Subcutaneous abdominal adipose tissue (tissue), 5 donors: ENCODE measurements around the gene DNAH17.
A peak's percentile ranks its signal among the peaks of the same experiment; 100 is the strongest.

Experiments
- H3K27ac ChIP-seq: one replicate; pipeline ENCODE4 v1.7.0; 2013; ENCODE audit warnings: low read depth, mild to moderate bottlenecking, inconsistent platforms, low read length, moderate library complexity
- H3K27me3 ChIP-seq, 5 donors: one replicate each; pipeline ENCODE4 v1.7.0; 2013; ENCODE audit warnings: low read length in 5 of 5, inconsistent platforms in 1 of 5; ENCODE audit not compliant: control insufficient read depth in 5 of 5, insufficient read depth in 4 of 5
- H3K36me3 ChIP-seq, 5 donors: one replicate each; pipeline ENCODE4 v1.7.0; 2013; ENCODE audit warnings: low read length in 5 of 5; ENCODE audit not compliant: control insufficient read depth in 5 of 5, insufficient read depth in 5 of 5
- H3K4me1 ChIP-seq, 5 donors: one replicate each; pipeline ENCODE4 v1.7.0; 2013; ENCODE audit warnings: low read length in 5 of 5, mild to moderate bottlenecking in 3 of 5, moderate library complexity in 1 of 5; ENCODE audit not compliant: control insufficient read depth in 5 of 5, insufficient read depth in 5 of 5
- H3K4me3 ChIP-seq, 5 donors: one replicate each; pipeline ENCODE4 v1.7.0; 2013; ENCODE audit warnings: low read length in 5 of 5, low read depth in 1 of 5
- H3K9ac ChIP-seq, 5 donors: one replicate each; pipeline ENCODE4 v1.7.0; 2013; ENCODE audit warnings: low read length in 5 of 5, mild to moderate bottlenecking in 4 of 5, moderate library complexity in 3 of 5
- H3K9me3 ChIP-seq, 5 donors: one replicate each; pipeline ENCODE4 v1.7.0; 2013; ENCODE audit warnings: low read length in 5 of 5; ENCODE audit not compliant: control insufficient read depth in 5 of 5
- donor health status: healthy.
- donor health status: healthy.
- donor health status: healthy.
- donor health status: healthy.
- donor health status: healthy.

DNAH17 gene

GRCh38 chr17:78596871-78597764, 19.9 kb upstream of the DNAH17 start:
- Histone ChIP-seq H3K27ac (no peak overlapping the region), H3K4me1 (peaks cover 0 to 46% (median 33%) of the 10 kb centered on the region in 5 donors), H3K9me3 (no peaks in the 10 kb centered on the region), H3K9ac (no peak overlapping the region), H3K36me3 (no peaks in the 10 kb centered on the region), H3K4me3 (no peak overlapping the region), H3K27me3 (no peaks in the 10 kb centered on the region)

DNA sequence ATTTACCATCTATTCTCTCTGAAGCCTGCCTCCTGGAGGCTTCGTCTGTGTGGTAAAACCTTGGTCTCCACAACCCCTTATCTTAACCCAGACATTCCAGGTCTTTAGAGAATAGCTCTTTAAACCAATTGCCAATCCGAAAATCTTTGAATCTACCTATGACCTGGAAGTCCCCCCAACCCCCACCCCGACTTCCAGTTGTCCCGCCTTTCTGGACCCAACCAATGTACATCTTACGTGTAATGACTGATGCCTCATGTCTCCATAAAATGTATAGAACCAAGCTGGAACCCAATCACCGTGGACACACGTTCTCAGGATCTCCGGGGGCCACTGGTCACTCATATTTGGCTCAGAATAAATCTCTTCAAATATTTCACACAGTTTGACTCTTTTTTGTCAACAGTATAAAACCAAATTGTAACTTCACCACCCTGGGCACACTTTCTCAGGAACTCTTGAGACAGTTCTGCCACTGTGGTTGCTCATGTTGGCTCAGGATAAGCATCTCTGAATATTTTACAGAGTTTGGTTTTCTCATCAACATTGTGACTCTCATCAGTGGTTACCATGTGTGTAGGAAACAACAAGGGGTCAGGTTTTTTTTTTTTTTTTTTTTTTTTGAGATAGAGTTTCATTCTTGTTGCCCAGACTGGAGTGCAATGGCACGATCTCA, 18.1 kb upstream of the DNAH17 start:
- H3K4me3 ChIP-seq, result no peak overlapping the region
- H3K4me1 ChIP-seq, result peaks cover 5 to 54% (median 39%) of the 10 kb centered on the region in 5 donors

GRCh38 chr17:78592991-78593329, 15.8 kb upstream of the DNAH17 start:
- H3K4me1 ChIP-seq, result peaks cover 5 to 55% (median 42%) of the 10 kb centered on the region in 5 donors
- no peaks in the 10 kb centered on the region for H3K36me3 ChIP-seq
- no peaks in the 10 kb centered on the region for H3K9me3 ChIP-seq
- no peak overlapping the region for H3K9ac ChIP-seq
- H3K4me3 ChIP-seq, result no peak overlapping the region
- H3K27me3 ChIP-seq, result no peaks in the 10 kb centered on the region
- peak overlapping the region; percentile 80 for H3K27ac ChIP-seq

More for the DNA sequence above, 18.1 kb upstream of the DNAH17 start:
- Histone ChIP-seq H3K27ac (no peak overlapping the region), H3K36me3 (no peaks in the 10 kb centered on the region), H3K27me3 (no peaks in the 10 kb centered on the region), H3K9me3 (no peaks in the 10 kb centered on the region), H3K9ac (no peak overlapping the region)

GRCh38 chr17:78591263-78591671, 14.1 kb upstream of the DNAH17 start:
- Histone ChIP-seq H3K27me3 (no peaks in the 10 kb centered on the region), H3K4me1 (peaks cover 5 to 46% (median 39%) of the 10 kb centered on the region in 5 donors), H3K4me3 (no peak overlapping the region), H3K9ac (no peak overlapping the region), H3K9me3 (no peaks in the 10 kb centered on the region), H3K27ac (peak overlapping the region; percentile 37), H3K36me3 (no peaks in the 10 kb centered on the region)

DNA sequence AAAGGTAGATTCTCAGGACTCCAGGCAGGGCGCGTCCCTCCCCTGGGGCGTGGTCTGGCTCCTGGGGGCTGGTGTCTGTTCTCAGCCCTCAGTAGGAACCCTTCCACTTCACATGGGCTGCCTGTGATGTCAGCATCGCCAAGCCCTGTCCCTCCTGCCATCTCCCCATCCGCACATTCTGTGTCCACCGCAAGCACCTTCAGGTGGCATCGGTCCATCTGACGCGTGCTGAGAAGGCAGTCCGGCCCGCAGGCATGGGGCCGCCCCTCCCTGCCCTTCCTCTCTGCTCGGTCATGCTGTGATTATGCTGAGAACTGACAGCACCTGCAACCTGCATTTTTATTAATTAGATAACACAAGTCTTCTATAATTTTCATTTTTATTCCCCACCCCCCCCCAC, 12.7 kb upstream of the DNAH17 start:
- H3K9ac ChIP-seq, result no peak overlapping the region
- no peaks in the 10 kb centered on the region for H3K9me3 ChIP-seq
- H3K36me3 ChIP-seq, result no peaks in the 10 kb centered on the region
- peaks cover 5 to 46% (median 39%) of the 10 kb centered on the region in 5 donors for H3K4me1 ChIP-seq
- H3K4me3 ChIP-seq, result no peak overlapping the region
- H3K27ac ChIP-seq, result no peak overlapping the region
- no peaks in the 10 kb centered on the region for H3K27me3 ChIP-seq

DNA sequence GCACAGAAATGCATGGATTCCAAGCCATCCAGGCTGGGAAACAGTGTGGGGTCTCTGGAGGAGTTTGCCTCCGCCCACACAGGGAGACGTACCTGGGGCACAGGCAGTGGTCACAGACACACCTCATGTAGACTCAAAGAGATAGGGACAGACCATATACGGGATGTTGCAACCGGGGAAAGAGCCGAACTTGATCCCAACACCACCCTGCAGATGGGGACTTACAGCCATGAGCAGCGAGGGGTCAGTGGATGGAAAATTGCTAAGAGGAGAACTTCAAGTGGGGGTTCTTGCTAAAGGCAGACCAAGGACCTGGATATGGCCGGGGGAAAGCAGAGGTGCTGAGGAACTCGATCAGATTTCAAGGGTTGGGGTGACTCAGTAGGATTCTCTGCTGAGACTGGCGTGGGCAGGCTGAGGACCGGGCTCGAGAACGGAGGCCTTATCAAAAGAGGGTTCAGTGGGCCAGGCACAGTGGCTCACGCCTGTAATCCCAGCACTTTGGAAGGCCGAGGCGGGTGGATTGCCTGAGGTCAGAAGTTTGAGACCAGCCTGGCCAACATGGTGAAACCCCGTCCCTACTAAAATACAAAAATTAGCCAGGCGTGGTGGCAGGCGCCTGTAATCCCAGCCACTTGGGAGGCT, 12.0 kb upstream of the DNAH17 start:
- no peaks in the 10 kb centered on the region for H3K9me3 ChIP-seq
- peaks cover 5 to 46% (median 39%) of the 10 kb centered on the region in 5 donors for H3K4me1 ChIP-seq
- H3K27ac ChIP-seq, result no peak overlapping the region
- H3K4me3 ChIP-seq, result no peak overlapping the region
- no peaks in the 10 kb centered on the region for H3K36me3 ChIP-seq
- no peak overlapping the region for H3K9ac ChIP-seq
- no peaks in the 10 kb centered on the region for H3K27me3 ChIP-seq

DNA sequence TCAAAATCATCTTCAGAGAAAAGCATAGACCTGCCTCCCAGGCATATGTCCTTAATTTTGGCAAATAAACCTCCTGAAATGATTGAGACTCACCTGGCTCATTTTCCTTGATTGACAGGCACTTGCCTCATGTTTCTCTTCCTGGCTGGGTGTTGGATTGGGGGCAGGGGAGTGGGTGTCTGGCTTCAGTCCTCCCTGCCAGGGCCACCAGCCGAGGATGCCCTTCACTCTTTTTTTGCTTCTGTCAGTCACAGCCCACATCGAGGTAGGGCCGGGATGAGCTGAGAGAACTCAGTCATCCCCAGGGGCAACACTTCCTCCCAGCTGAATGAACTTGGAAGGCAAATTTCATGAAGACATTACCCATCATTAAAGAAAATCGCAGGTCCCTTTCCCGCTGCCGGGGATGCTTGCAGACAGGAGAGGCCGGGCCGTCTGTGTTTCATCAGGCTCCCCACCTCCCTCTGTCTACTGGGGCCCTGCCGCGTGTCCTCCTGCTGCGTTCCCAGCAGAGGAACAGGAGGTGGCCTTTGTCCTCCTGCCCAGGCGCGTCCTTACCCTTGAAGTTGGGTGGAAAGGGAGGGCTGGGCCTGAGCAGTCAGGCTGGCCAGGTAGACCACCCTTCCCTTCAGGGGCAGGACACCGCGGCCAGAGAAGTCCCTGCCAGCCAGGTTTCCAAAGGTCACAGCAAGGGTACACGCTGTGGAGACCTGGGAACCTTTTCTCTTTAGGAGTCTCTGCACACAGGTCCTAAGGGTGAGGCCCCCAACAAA, 11.2 kb upstream of the DNAH17 start:
- H3K4me1 ChIP-seq, result peaks cover 5 to 44% (median 36%) of the 10 kb centered on the region in 5 donors
- H3K9me3 ChIP-seq, result no peaks in the 10 kb centered on the region
- H3K9ac ChIP-seq, result no peak overlapping the region
- no peaks in the 10 kb centered on the region for H3K36me3 ChIP-seq
- H3K27ac ChIP-seq, result no peak overlapping the region
- no peak overlapping the region for H3K4me3 ChIP-seq
- H3K27me3 ChIP-seq, result no peaks in the 10 kb centered on the region

GRCh38 chr17:78585006-78585630, 7.9 kb upstream of the DNAH17 start:
- Histone ChIP-seq H3K9ac (no peak overlapping the region), H3K9me3 (no peaks in the 10 kb centered on the region), H3K36me3 (no peaks in the 10 kb centered on the region), H3K4me3 (no peak overlapping the region), H3K27ac (no peak overlapping the region), H3K4me1 (peaks cover 2 to 35% (median 15%) of the 10 kb centered on the region in 5 donors), H3K27me3 (no peaks in the 10 kb centered on the region)

DNA sequence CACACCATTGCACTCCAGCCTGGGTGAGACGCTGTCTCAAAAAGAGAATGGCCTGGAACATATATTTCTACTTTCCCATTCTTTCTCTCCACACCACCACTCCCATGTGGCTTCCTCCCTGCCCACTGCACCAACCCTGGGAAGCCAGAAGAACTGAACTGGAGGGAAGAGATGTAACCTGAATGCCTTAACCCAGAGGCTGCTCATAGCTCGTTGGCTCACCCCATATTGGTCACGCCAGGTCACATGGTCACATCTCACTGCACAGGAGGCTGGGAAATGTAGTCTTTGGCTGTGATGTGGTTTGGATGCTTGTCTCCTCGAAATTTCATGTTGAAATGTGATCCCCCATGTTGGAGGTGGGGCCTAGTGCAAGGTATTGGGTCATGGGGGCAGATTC, 5.9 kb upstream of the DNAH17 start:
- Histone ChIP-seq H3K4me1 (peaks cover 2 to 20% (median 6%) of the 10 kb centered on the region in 5 donors), H3K4me3 (no peak overlapping the region), H3K36me3 (no peaks in the 10 kb centered on the region), H3K9ac (no peak overlapping the region), H3K9me3 (no peaks in the 10 kb centered on the region), H3K27ac (no peak overlapping the region), H3K27me3 (no peaks in the 10 kb centered on the region)
